NCI-H82 treated with DMSO at 0.1 percent for 48 hours (cell line): ENCODE results near the gene GYPC.
A peak's percentile ranks its signal among the peaks of the same experiment; 100 is the strongest.
"Not testable (repeated sequence)": the region's sequence is repeated elsewhere in the genome, so short reads cannot be mapped to it uniquely, and the experiment has no call there.

Experiments used
- DNase-seq: peaks from one replicate; lab custom pipeline; 2025; ENCODE audit not compliant: unreplicated experiment; lab: John Stamatoyannopoulos, UW

The GYPC gene, protein sequence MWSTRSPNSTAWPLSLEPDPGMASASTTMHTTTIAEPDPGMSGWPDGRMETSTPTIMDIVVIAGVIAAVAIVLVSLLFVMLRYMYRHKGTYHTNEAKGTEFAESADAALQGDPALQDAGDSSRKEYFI

DNA sequence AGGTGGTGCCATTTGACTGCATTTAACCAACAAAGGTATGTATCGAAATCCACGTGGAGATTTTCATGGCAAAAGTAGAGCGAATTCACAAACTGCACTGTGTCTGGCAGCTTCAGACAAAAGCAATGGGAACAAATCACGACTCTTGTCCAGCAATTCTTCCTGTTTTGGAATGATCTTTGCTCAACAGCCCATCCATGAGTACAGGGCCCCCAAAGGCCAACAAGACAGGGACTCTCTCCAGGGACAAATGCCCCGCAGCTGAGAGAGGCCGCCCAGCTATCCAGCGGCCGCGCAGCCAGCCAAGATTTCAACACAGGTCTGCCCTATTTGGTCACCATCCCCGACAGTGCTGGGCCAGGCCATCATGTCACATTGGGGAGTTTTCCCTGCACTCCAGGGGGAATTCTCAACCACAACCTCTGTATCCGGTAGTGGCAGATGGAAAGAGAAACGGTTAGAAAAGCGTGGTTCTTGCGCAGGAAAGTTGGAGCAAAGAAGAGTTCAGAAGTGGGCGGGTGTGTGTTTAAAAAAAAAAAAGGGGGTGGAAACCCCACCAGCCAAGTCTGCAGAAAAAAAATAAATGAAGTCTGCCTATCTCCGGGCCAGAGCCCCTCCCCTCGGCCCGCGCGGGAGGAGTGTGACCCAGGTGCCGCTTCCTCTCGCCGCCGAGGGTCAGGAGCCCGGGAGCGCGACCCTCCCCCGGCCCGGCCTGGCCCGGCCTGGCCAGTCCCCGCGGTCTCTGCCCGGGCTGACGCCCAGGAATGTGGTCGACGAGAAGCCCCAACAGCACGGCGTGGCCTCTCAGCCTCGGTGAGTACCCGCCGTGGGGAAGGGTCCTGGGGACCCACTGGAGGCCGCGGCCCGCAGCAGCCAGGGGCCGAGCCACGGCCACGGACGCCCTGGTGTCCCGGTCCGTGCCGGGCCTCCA, at the start of gene GYPC:
GYPC (plus strand) TSS at position 659 of the 931 bp plus-strand sequence; CDS start at position 765, 106 bp downstream.
- no peak for DNase-seq

DNA sequence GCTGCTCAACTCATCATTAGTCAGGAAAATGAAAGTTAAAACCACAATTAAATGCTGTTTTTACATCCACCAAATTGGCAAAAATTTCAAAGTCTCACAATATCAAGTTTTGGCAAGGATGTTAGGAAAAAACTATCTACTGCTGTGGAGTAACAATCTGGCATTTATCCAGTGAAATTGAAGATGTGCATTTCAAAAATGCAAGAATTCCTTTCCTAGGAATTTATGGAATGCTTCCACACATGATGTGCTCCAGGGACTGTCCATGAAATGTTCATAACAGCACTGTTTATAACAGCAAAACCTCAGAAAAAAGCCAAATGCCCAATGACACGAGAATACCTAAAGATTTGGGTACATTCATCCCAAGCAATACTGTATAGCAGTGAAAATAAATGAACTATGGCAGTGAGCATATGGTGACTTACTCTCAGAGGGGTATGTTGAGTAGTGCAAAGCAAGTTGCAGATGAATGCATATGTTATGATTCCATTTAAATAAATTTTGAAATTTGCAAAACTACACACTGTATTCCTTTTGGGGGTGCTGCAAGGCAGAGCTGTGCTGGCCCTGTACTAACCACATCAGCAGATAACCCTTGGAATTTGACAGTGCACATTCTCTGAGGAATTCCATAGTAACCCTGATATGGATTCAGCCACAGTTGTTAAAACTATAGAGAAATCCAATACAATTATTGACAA, 41.3 kb upstream of the GYPC start:
- no peak for DNase-seq

DNA sequence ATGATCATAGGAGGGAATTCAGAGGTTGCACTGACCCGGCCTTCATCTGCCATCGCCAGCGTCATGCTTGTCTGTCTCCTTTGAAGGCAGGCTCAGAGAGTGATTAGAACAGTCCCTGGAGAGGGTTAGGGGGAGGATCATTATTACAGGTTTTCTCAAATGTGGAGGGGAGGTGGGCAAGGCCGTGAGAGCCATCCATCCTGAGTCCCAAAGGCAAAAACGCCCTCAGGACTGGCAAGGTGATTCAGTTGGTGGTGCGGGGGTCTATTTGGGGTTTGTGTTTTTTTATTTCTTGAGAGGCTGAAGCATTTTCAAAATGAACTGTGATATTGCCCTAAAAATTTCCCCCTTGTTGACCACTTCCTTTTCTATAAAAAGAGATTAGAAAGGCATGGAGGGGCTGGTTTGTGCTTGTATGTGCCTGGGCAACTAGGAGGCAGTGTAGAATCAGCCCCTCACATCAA, 39.3 kb upstream of the GYPC start:
- no peak for DNase-seq

DNA sequence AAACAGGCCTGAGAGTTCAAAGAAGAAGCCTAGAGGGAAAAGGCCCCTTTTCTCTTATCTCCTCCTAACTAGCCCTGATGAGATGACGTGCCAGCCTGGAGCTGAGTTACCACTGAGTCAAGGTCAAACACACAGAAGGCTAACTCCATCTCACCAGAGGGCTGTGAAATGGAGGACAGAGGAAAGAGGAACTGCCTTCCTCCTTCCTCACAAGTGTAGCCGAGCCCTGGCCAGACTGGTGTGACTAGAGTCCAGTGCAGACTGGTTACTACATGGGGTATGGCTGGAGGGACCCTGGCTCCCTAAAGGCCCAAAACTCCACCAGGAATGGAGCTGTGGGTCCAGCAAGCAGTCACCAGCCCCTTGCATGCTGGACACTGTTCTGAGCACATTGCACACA, 35.7 kb upstream of the GYPC start:
- no peak for DNase-seq

DNA sequence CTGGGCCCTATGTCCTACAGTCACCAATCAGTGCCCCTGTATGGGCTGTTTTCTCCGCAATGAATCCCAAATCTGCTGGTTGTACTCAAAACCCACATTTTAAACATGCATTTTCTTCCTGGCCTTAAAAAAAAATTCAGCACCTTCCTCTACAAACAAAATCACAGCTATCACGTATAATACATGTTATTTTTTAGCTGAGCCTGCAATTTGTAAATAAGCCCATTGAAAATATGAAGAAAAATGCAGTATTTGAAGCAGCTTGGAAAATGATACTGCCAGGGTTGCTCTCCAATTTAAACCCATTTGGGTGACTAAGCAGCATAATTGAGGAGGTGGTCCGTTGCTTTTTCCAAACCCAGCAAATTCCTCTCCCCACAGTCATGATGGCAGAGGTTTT, 33.0 kb upstream of the GYPC start:
- DNase-seq: no peak

DNA sequence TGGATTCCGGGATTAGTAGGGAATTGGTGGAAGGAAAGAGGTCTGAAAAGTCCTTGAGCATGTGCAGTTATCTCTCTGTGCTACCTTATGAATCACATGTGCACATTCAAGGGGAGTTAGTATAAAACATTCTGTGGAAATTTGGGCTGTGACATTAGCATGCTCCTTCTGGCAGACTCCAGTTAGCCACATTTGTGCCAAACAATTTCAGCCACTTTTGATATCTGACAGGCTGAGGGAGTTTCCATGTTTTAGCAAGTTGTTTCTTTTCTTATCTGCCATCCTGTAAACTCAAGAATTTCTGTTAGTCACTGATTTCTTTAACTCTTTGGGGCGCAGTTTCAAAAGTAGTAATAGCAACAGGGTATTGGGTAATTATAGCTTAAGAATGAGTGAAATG, 28.3 kb upstream of the GYPC start:
- no peak for DNase-seq

DNA sequence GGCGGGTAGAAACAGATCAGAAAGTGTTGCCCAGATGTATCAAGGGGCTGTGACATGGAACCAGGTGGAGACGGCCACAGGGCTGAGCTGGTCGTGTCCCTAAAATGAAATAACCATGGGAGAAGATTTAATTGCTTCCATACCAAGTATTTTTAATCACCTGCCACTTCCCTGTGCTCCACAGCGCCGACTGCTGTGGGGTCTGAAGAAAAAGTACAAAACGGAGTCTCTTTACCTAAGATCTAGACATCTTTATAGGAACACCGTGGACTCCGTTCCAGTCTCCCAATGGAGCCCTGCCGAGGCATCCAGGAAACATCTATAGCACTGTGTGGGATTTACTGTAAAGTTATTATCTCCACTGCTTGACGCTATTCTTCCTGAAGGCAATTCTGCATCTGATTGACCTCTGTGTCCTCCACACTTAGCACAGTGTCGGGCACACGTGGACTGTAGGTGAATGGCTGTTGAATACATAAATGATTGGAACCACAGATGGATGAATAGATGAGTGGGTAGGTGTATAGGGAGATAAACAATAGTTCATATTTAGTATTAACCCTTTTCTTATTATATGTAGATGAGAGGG, 21.6 kb upstream of the GYPC start:
- DNase-seq: peak; percentile 28

DNA sequence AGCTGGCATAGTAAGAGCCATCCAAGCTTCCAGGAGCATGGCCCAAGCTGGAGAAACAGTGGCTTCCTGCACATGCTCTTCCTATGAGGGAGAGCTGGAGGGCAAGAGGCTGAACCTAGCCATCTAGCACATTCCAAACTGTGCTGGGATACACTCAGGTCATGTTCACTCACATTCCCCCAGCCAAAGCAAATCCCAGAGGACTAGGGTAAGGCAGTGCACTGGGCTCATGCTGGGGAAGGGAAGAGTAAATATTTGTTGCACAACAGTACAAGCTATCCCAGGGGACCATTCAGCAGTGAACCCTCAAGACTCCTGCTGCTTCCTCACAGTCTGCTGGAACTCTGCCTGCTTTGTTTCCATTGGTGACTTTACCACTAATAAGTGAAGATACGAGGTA, 20.7 kb upstream of the GYPC start:
- no peak for DNase-seq

DNA sequence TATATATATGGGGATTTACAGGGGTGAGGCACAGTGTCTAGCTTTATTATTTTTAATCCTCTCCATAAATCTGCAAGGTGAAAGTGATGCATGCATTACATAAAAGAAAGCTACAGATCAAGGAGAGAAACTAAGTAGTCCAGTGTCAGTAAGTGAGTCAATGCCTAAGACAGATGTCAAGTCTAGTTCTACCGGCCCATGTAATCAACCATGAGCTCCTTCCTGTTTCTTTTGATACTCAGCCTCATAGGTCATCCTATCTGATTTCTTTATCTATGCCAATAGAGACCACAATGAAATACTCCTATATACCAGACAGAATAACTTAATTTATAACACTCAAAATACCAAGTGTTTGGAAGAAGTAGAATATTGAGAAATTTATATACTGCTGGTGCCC, 20.2 kb upstream of the GYPC start:
- DNase-seq: no peak

DNA sequence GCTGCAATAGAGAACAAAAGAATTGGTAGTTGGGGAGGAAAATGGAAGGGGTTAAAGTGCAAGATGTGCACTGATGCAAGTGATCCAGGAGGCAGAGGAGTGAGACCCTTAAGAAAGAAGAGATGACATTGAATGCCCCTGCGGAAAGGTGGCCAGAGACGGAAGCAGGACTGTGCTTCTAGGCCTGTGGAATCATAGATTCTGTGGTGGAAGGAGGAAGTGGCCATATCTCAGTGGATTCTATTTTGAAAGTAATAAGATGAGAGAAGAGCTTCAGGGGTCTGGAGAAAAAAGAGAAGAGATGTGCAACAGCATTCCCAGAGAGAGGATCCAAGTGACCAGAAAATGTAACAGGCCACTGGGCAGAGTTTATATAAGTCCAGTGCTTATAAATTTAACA, 18.6 kb upstream of the GYPC start:
- DNase-seq: no peak

DNA sequence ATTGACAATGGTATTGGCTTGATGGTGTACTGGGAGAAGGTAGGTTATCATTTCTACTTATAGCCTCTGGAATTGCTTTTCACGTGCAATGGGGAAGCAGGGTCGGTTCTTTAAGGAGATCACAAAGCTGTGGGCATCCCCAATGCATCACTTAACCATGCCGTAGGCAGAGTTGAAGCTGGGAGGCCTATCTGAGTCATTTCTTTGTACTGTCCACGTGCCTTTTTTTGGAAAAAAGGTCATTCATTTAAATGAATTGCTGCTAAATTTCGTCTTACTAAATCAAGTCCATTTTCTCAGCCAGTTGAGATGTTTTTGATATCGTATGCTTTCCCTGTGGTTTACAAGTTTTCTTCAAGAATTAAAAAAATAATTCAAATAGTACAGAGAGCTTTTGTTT, 17.2 kb upstream of the GYPC start:
- DNase-seq: no peak

DNA sequence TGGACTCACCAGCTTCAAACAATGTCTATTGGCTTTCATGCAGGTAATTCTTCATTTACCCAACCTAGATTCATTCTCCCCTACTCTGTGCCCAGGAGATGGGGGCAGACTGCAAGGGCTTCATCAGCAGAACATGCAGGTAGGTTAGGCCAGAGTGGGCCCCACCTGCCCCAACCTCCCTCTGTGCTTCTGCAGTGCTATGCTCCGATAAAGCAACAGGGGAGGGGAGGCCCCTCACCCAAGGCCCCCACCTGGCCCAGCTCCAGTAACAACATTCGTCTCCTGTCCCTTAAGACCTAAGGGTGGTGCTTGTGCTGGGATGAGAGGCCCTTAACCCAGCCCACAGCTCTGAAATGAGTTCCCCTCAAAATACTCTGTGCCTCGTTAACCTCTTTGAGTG, 16.7 kb upstream of the GYPC start:
- DNase-seq: no peak

DNA sequence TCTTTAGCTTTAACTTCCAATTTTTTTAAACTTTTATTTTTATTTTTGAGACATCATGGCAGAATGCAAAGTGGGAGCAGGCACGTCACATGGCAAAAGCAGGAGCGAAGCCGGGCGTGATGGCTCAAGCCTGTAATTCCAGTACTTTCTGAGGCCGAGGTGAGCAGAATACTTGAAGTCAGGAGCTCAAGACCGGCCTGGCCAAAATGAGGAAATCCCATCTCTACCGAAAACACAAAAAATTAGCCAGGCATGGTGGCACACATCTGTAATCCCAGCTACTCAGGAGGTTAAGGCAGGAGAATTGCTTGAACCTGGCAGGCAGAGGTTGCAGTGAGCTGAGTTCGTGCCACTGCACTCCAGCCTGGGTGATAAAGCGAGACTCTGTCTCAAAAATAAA, 14.7 kb upstream of the GYPC start:
- not testable (repeated sequence) for DNase-seq

DNA sequence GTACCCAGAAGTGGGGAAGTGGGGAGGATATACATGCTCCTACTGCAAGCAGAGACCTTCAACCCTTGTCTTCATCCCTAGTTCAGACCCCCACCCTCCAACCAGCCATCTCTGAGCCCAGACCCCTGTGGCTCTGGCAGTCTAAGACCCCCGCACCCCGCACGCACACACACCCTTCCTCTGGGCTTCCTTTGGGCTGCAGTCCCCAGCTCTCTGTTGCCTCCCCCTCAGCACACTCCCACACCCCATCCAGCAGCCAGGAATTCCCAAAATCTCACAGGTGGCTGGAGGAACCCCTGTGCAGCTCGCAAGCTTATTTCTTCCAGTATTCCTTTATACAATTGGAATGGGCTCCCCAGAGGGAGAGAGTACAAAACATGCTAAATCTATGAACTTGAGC, 13.9 kb upstream of the GYPC start:
- DNase-seq: no peak

DNA sequence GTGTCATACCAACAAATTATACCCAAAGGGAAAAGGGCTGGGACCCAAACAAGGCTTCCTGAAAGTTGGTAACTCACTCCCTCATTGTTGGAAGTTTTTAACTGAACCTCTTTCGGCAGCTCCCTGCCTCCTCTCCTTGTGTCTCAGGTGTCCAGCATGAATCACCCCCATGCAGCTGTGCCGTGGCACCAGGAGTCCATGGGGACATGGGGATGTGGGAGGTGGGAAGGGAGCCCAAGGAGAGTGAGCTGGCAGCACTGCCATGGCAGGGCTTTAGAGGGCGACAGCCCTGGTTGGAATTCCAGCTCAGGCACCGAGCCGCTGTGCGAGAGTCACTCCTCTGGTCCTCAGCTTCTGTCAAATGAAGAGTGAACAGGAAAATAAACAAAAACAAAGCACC, 12.5 kb upstream of the GYPC start:
- no peak for DNase-seq

DNA sequence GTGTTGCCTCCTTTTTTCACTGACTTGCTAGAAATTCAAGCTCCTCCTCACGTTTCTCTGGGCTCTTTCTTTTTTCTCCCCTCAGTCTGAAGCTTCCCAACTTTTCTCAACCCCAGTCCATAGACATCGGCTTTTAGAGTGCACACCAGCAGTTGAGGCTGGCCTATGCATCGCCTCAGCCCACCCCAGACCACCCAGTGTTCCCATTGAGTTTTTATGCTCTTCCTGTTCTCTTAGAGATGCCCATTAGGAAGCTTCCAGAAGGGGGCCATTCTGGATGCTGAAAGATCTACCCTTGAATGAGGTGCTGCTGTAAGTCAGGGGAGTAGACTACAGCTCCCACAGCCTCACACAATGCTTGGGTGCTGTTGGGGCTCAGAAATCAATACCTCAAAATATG, 12.0 kb upstream of the GYPC start:
- DNase-seq: no peak

DNA sequence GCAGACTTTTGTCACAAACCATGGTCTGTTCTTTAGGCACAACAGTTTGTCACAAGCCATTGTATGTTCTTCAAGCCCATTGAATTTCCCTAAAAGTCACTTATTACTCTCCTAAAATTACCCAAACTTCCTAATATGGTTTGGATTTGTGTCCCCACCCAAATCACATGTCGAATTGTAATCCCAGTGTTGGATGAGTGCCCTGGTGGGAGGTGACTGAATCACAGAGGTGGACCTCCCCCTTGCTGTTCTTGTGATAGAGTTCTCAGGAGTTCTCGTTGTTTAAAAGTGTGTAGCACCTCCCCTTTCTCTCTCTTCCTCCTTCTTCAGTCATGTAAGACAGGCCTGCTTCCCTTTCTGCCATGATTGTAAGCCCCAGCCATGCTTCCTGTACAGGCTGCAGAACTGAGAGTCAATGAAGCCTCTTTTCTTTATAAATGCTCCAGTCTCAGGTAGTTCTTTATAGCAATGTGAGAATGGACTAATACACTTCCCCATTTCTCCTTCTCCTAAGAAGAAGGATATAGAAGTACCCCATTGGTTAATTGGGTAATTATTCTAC, 11.2 kb upstream of the GYPC start:
- DNase-seq: no peak

DNA sequence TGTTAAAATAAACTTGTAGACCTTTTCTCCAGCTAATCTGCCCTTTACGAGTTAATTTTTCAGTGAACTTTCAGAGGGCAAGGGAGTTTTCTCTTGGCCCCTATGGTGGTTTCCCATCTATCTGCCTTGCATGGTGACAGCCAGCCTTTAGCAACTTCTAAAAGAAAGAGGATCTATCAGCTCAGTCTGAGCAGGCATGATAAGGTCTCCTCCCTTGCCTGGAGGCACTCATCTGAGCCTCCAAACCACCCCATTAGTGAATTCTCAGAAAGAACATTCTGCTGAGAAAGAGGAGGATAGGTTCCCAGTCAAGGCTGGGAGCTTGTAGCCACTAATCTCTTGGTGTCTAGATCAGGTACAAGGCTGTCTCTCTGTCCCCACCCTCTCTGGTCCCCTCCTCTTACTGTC, 10.7 kb upstream of the GYPC start:
- no peak for DNase-seq

DNA sequence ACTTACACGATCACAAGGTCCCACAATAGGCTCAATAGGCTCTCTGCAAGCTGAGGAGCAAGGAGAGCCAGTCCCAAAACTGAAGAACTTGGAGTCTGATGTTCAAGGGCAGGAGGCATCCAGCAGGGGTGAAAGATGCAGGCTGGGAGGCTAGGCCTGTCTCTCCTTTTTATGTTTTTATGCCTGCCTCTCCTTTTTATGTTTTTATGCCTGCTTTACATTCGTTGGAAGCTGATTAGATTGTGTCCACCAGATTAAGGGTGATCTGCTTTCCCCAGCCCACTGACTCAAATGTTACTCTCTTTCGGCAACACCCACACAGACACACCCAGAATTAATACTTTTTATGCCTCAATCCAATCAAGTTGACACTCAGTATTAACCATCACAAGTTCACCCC, 9.9 kb upstream of the GYPC start:
- DNase-seq: no peak

DNA sequence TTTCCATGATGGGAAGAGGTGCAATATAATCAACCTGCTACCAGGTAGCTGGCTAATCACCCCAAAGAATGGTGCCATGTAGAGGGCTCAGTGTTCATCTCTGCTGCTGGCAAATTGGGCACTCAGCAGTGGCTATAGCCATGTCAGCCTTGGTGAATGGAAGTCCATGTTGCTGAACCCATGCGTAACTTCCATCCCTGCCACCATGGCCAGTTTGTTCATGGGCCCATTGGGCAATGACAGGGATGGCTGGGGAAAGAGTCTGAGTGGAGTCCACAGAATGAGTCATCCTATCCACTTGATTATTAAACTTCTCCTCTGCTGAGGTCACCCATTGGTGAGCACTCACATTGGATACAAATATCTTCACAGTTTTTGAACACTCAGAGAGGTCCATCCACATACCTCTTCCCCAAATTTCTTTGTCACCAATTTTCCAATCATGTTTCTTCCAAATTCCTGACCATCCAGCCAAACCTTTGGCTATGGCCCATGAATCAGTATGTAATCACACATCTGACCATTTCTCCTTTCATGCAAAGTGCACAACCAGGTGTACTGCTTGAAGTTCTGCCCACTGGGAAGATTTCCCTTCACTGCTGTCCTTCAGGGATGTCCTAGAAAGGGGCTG, 8.1 kb upstream of the GYPC start:
- not testable (repeated sequence) for DNase-seq

DNA sequence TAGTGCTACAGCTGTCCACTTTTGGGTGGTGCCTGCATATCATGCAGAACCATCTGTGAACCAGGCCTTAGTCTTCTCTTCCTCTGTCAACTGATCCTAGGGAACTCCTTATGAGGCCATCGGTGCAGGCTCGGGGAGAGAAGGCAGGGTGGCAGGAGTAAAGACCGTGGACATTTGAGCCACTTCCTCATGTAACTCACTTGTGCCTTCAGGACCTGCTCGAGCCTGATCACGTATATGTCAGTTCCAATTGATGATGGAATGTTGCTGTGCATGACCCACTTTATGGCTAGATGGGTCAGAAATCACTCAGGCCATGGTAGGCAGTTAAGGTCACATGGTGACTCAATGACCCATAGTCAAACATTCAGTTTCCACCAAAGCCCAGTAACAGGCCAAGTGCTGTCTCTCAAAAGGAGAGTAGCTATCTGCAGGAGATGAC, 7.6 kb upstream of the GYPC start:
- not testable (repeated sequence) for DNase-seq
